HCT116 (cell line): Measurements from ENCODE around the gene LNPEP.

Experiments used
- ATF3 ChIP-seq: IDR thresholded peaks from 2 replicates; pipeline ENCODE4 v1.6.1; 2012
- CTCF ChIP-seq, 3 experiments: fragments of 200-600 bp in 1 of 3; sonication (generic) in 1 of 3; IDR thresholded peaks in 2 of 3; conservative IDR thresholded peaks in 1 of 3; 2 replicates each; pipeline ENCODE4 v1.5.1; 2012 to 2017; ENCODE audit warnings: low read depth in 2 of 3, low read length in 2 of 3, antibody characterized with exemption in 1 of 3, borderline replicate concordance in 1 of 3, control low read depth in 1 of 3, mild to moderate bottlenecking in 1 of 3, mixed read lengths in 1 of 3, mixed run types in 1 of 3, moderate library complexity in 1 of 3; ENCODE audit not compliant: insufficient read depth in 1 of 3
- POLR2A ChIP-seq: IDR thresholded peaks from 2 replicates; pipeline ENCODE4 v1.7.0; 2011; ENCODE audit warnings: borderline replicate concordance; ENCODE audit not compliant: insufficient read depth, insufficient read length; ENCODE audit errors: extremely low read depth
- POLR2AphosphoS5 ChIP-seq: IDR thresholded peaks from 2 replicates; pipeline ENCODE4 v1.6.1; 2011; ENCODE audit warnings: mild to moderate bottlenecking, low read depth, low read length, moderate library complexity
- ZFX ChIP-seq: fragments of 450-650 bp; IDR thresholded peaks from 2 replicates; pipeline ENCODE4 v1.6.1; 2017

DNA sequence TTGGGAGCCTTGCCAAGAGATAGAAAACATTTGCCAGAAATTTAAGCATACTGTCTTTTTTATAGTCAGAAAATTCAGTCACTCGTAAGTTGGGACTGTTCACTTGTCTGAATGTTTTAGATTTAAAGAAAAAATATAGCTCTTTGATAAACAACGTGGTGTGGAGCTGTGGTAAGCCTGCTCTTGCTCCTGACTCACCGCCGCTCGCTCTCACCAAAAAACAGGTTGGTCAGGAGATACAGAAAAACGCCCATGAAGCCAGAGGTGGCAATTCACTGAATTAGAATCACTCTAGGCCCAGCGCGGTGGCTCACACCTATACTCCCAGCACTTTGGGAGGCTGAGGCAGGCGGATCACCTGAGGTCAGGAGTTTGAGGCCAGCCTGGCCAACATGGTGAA lies 6.2 kb downstream of the LNPEP start:
- TF ChIP-seq CTCF (IDR thresholded peaks at IDR 0.05 in 2 of 3, conservative IDR thresholded peaks at IDR 0.05 in 1 of 3; ENCODE audit: borderline replicate concordance in 1 of 3, insufficient read depth in 1 of 3, low read depth in 2 of 3, low read length in 2 of 3) (no peak), ZFX (no peak), POLR2A (no peak), ATF3 (no peak), POLR2AphosphoS5 (no peak)
